HG03280 (cell line): ENCODE measurements around the gene FOXR1.
A peak's percentile ranks its signal among the peaks of the same experiment; 100 is the strongest.

ENCODE experiments used
- ATAC-seq: cut with Tn5 transposase; IDR thresholded peaks from one replicate; pipeline ENCODE4 v1.9.1; 2021; ENCODE audit warnings: mild to moderate bottlenecking, moderate library complexity; ENCODE audit not compliant: unreplicated experiment

FOXR1 gene

DNA sequence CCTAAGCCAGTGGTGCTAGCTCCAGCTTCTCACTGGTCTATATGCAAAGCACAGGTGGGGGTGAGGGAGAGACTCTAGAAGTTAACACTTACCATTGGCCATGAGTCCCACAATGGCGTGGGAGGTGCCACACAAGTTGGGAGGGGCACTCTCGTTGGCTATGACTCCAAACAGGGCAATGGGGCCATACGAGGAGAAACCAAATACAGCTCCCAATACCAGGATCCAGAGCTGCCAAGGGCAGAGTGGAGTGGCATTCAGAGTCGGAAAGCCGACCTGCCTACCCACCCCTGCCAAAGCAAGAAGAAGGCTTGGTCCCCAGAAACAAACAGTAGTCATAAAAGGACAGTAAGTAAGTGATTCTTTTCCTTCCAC, 53.5 kb downstream of the FOXR1 start:
- ATAC-seq: no peak

DNA sequence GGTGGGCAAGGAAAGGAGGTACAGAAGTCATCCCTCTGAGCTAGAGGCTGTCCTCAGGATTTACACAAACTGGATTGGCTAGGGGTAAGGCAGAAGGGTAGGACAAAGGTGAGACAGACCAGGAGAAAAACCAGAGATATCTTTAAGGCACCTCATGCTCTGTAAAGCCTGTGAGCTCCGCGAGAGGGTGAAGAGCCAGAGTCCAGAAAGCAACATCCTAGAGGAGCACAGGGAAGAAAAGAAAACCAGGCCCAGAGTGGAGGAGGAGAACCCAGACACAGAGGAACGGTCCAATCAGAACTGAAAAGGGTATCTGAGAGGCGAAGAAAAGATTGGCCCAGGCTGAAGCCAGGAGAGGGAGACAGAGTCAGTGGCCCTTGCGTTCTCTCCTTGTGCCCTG, 54.0 kb downstream of the FOXR1 start:
- ATAC-seq: no peak

DNA sequence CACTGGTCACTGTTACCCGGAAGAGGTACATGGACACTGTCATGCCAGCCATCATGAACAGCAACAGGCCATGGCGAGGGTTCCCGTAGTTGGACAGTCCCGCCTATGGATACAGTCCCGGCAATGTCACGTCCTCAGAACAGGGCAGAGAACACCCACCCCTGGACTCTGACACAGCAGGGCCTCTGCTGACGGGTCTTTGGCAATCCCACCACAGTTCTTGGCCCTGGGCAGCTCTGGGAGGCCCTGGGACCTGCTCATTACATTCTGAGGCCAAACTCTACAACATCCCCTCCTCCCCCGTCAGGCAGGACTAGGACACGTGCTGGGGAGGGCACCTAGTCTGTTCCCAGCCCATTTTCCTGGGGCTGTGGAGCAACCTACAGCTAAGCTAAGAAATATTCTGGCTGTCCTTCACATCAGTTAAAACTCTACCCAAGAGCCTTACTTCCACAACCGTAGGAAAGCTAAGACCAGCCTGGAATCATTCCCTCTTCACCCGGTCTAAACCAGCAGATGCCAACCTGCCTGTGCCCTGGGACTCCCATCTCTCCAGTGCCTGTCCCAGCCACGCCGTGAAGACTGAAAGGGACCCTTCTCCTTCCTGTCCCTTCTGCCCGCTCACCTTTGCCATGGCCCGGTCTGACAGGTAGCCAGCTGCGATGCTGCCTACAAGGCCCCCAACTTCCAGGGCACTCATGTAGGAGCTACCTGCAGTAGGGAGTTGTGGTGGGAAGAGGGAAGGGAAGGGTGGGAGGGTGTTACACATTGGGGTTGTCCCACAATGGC, 54.6 kb downstream of the FOXR1 start:
- no peak for ATAC-seq

DNA sequence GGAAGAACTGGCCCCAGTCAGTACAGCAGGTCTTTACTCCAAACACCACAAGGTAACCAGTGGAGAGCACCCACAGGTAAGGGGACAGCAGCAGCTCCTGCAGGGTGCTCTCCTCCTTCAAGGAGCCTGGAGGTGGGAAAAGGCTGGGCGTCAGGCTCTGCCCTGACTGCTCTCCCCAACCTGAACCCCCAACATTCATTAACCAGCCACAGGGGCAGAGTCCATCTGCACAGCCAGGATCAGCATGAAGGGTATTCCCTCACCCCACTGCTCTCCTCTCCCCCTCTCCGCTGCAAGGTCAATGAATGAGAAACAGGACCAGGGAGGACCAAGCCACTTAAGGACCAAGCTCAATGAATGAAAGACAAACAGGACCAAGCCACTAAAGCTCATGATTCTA, 55.4 kb downstream of the FOXR1 start:
- no peak for ATAC-seq

DNA sequence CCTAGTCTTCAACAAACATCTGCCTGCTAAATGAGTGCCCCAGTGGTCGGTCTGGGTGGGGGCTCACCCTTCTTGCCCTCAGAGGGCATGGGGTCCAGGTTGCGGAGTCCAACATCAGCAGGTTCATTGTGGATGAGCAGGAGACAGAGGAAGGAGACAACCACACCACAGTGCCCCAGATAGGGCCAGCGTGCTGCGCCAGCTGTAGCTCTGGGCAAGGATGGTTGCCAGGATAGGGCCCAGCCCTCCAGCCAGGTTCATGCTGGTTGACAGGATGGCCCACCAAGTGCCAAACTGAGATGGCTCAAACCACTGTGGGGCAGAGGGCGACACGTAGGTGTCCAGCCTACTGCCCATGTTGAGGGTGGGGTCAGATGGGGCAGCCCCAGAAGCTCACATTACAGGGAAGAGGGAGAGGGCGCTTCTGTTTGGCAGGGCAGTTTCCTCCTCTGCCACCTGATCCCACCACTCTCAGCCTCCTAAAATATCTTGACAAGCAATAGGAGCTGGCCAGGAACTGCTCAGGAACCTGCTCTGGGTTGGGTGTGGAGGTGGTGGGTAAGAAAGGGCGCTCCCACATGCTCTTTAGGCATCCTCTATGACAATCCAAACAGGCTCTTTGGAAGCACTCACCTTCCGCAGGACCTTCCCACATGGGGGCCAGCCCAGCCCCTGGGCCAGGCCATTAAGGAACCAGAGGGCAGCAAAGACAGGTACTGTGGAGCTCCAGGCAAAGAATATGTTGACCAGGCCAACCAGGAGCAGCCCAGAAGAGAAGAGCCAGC, 56.2 kb downstream of the FOXR1 start:
- no peak for ATAC-seq

DNA sequence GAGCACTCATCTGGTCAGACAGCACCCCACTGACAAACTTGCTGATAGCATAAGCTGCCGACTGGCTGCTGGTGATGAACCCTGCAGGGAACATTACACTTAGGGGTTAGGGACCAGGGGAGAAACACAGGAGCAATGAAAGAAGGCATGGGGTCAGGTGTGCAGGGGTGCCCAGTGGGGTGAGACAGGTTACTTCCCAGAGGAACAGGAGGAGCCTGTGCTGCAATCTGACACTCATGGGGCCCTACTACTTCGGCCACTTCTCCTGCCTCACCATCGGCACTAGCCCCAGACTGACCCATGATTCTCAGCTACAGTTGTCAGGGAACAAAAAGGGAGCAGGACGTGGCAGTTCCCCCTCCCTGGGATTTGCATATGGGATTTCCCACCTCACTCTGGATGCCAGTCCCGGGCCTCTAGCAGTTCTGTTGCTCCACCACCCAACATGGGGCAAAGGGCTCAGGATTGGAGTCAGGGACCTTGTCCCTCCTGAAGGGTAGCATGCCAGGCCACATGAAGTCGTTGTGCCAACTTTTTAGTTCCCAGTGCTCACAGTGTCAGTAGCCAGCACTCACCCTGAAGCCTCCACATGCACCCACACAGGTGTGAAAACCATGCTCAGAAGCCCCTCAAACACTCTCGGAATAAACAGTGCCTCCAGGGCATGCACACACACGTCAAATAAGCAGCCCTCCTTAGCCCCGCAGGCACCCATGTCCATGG, 56.9 kb downstream of the FOXR1 start:
- ATAC-seq: no peak

DNA sequence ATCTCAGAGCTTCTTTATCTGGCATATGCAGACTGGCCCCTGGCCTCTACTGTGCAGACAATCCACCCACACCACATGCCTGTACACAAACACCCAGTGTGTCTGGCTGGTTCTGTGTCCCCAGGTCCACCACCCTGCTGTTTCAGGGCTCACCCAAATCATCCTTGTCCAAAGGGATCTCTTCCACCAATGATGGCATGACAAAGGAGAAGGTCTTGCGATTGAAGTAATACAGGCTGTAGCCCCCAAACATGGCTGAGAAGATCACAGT, 57.4 kb downstream of the FOXR1 start:
- no peak for ATAC-seq

DNA sequence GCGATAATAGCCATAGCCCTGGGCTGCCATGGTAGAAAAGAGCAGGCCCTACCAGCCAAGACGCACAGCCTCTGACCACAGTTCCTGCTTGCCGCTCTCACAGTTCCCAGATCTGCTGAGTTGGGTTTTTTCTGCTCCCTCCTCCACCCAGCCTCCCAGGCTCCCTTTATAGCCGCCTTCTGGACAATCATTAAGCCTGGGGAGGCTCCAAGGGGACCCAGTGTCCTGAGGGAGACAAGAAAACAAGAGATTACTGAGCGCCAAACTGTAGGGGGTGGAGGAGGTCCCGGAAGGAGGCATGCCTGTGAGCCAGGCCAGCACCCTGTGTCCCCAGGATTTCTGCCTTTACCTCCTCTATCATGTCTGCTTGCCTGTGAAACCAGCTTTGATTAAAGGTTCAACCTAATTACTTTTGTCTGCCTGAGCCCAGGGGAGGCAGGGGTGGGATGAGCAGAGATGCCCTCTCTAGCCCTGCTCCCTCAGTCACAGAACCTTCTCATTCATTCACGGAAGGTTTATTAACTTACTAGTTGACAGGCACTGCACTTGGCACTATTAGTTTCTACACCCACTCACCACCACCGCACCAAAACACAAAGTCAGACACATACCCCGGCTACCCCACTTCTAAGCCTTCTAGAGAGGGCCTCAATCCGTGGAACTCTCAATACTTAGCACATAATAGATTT, 57.9 kb downstream of the FOXR1 start:
- ATAC-seq: peak; percentile 15

DNA sequence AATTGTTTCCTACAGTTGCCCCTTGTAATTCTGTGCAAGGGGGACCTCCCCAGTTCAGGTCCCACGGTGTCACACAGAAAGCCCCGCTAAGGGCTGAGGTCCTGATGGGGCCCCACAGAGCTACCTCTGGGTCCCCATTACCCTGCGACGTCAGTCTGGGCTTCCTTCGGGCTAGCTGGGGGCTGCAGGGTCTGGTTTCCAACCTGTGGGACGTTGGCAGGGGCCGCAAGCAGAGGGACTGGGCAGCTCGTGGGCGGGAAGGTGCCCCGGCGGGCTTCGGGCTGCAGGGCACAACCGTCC, 58.4 kb downstream of the FOXR1 start:
- ATAC-seq: peak; percentile 15

DNA sequence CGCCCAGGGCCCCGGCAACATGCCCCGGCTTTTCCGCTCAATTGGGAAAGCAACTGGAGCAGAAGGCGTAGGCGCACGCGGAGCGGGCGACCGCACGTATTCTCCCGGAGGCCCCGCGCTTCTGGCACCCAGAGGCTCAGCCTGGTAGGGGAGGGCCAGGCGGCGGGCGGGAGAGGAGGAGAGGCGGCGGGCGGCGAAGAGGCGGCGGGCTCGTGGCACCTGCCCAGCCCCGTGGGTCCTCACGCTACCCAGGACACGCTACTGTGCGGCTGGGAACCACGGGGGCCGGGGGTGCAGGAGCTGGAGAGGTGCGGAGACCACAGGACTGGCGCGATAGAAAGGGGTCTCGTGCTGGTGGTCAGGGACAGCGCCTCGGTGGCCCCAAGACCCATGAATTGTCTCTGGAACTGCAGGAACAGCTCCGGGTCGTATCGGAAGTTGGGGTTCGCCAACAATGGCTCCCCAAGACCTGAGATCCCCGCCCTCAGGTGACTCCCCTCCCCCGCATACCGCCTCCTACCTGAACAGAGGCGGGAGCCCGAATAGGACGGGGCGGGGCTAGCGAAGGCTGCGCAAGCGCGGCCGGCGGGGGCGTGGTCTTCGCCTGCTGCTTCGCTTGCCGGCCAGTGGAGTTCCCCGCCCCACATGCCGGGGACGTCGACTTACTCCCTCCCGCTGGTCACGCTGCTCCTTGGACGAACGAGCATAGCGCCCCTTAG, 58.9 kb downstream of the FOXR1 start, which contains the start of gene SLC37A4:
SLC37A4 (minus strand) TSS at position 549 of the 719 bp plus-strand sequence.
- peak; percentile 92 for ATAC-seq
